Nephron (organoid): ENCODE data around the gene JARID2.

Source experiments
- H3K27ac Mint-ChIP-seq, 3 experiments: 2 replicates each; pipeline ENCODE4 v1.8.0; 2020; ENCODE audit warnings: mixed read lengths in 3 of 3, mild to moderate bottlenecking in 2 of 3, moderate library complexity in 1 of 3
- H3K27me3 Mint-ChIP-seq: 2 replicates; pipeline ENCODE4 v1.8.0; 2021; ENCODE audit warnings: low read depth, mild to moderate bottlenecking, moderate library complexity, mixed read lengths
- H3K36me3 Mint-ChIP-seq: 2 replicates; pipeline ENCODE4 v1.8.0; 2020; ENCODE audit warnings: low read depth, mixed read lengths
- H3K4me1 Mint-ChIP-seq: 2 replicates; pipeline ENCODE4 v1.8.0; 2020; ENCODE audit warnings: mixed read lengths
- H3K4me3 Mint-ChIP-seq, 3 experiments: 2 replicates each; pipeline ENCODE4 v1.8.0; 2020; ENCODE audit warnings: mild to moderate bottlenecking in 3 of 3, mixed read lengths in 3 of 3, moderate library complexity in 2 of 3
- H3K9me3 Mint-ChIP-seq: 2 replicates; pipeline ENCODE4 v1.8.0; 2020; ENCODE audit warnings: mixed read lengths
- CTCF ChIP-seq, 3 experiments: fragments of 200-600 bp; sonication (generic); IDR thresholded peaks; one replicate each; pipeline ENCODE4 v1.5.0; 2021; ENCODE audit warnings: antibody characterized with exemption in 3 of 3; ENCODE audit not compliant: unreplicated experiment in 3 of 3

Gene JARID2

GRCh38 chr6:15213838-15214400, 31.9 kb upstream of the JARID2 start:
- Mint-ChIP-seq H3K4me1 (peaks cover 5% of the 10 kb centered on the region), H3K4me3 (no peak overlapping the region), H3K27me3 (no peaks in the 10 kb centered on the region), H3K27ac (no peak overlapping the region), H3K36me3 (no peaks in the 10 kb centered on the region), H3K9me3 (peaks cover 11% of the 10 kb centered on the region)
- TF ChIP-seq CTCF (IDR thresholded peaks at IDR 0.05; ENCODE audit: unreplicated experiment in 3 of 3), result no peak

DNA sequence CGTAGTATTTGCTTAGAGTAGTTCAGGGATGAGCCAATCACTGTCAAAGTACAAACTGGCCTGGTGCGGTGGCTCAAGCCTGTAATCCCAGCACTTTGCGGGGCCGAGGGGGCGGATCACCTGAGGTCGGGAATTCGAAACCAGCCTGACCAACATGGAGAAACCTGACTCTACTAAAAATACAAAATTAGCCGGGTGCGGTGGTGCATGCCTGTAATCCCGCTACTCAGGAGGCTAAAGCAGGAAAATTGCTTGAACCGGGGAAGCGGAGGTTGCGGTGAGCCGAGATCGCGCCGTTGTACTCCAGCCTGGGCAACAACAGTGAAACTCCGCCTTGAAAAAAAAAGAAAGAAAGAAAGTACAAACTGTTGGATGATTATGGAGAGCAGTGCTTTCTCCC, 27.5 kb upstream of the JARID2 start:
- no peaks in the 10 kb centered on the region for H3K36me3 Mint-ChIP-seq
- TF ChIP-seq CTCF (IDR thresholded peaks at IDR 0.05; ENCODE audit: unreplicated experiment in 3 of 3), result no peak
- no peak overlapping the region for H3K27ac Mint-ChIP-seq
- peaks cover 5% of the 10 kb centered on the region for H3K4me1 Mint-ChIP-seq
- no peaks in the 10 kb centered on the region for H3K9me3 Mint-ChIP-seq
- peaks cover 7% of the 10 kb centered on the region for H3K27me3 Mint-ChIP-seq
- no peak overlapping the region for H3K4me3 Mint-ChIP-seq

DNA sequence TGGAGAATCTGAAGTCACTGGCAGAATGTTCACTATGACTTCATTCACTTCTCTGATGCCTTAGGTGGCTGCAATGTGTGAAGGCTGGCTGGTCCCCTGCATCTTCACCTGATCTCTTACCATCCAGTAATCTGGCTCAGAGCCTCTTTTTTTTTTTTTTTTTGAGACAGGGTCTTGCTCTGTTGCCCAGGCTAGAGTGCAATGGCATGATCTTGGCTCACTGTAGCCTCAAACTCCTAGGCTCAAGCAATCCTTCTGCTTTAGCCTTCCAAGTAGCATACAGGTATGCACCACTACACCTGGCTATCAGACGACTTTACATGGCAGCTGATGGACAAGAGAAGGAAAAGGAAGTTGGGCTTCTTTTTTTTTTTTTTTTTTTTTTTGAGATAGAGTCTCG, 25.8 kb upstream of the JARID2 start:
- Mint-ChIP-seq H3K27ac (no peak overlapping the region), H3K36me3 (no peaks in the 10 kb centered on the region), H3K4me1 (peaks cover 5% of the 10 kb centered on the region), H3K4me3 (no peak overlapping the region), H3K27me3 (peaks cover 13% of the 10 kb centered on the region), H3K9me3 (no peaks in the 10 kb centered on the region)
- no peak for TF ChIP-seq CTCF (IDR thresholded peaks at IDR 0.05; ENCODE audit: unreplicated experiment in 3 of 3)

DNA sequence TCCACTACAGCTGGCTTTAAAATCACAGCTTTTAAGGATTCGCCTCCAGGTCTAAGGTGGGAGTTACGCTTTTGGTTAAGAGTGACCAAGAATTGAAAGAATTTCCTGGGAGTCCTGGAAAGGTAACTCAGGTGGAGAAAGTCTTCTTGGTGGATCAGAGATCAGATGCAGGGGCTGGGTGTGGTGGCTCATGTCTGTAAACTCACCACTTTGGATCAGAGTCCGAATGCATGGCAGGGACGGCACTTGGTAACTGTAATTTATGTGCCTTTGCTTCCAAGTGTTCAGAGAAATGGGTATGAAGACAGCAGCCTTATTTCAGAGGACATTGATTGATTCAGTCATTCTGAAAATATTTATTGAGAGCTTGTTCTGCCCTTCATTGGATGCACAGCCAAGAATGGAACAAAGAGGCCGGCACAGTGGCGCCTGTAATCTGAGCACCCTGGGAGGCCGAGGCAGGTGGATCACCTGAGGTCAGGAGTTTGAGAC, 18.0 kb upstream of the JARID2 start:
- TF ChIP-seq CTCF (IDR thresholded peaks at IDR 0.05; ENCODE audit: unreplicated experiment in 3 of 3), result no peak
- no peaks in the 10 kb centered on the region for H3K4me1 Mint-ChIP-seq
- no peaks in the 10 kb centered on the region for H3K9me3 Mint-ChIP-seq
- H3K36me3 Mint-ChIP-seq, result no peaks in the 10 kb centered on the region
- H3K4me3 Mint-ChIP-seq, result no peak overlapping the region
- H3K27ac Mint-ChIP-seq, result no peak overlapping the region
- peaks cover 6% of the 10 kb centered on the region for H3K27me3 Mint-ChIP-seq

DNA sequence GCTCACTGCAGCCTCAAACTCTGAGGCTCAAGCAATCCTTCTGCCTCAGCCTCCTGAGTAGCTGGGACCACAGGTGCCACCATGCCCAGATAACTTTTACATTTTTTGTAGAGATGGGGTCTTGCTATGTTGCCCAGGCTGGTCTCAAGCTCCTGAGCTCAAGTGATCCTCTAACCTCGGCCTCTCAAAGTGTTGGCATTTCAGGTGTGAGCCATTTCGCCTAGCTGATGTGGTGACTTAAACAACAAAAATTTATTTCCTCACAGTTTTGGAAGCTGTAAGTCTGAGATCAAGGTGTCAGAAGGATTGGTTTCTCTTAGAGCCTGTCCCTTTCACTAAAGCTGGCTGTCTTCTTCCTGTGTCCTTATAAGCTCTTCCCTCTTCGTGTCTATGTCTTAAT, 15.0 kb upstream of the JARID2 start:
- Mint-ChIP-seq H3K4me1 (no peaks in the 10 kb centered on the region), H3K36me3 (no peaks in the 10 kb centered on the region), H3K27ac (no peak overlapping the region), H3K27me3 (peaks cover 3% of the 10 kb centered on the region), H3K4me3 (no peak overlapping the region), H3K9me3 (no peaks in the 10 kb centered on the region)
- no peak for TF ChIP-seq CTCF (IDR thresholded peaks at IDR 0.05; ENCODE audit: unreplicated experiment in 3 of 3)

DNA sequence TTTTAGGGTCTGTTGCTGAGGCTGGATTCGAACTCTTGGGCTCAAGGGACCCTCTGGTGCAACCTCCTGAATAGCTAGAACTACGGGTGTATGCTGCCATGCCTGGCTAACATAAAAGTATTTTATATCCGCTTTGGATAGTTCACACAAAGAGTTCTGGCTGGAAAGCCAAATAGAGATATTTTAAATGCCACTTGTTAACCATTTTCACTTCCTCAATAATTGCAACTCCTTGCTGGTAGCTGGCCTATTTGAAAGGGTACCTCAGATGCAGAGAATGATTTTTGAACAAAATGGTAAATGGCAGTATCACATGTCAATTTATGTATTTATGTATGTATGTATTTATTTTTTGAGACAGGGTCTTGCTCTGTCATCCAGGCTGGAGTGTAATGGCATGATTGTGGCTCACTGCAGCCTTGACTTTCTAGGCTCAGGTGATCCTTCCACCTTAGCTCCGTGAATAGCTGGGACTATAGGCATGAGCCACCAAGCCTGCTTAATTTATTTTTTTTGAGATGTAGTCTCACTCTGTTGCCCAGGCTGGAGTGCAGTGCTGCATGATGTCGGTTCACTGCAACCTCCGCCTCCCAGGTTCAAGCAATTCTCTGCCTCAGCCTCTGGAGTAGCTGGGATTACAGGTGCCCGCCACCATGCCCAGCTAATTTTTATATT, 12.9 kb upstream of the JARID2 start:
- Mint-ChIP-seq H3K4me1 (no peaks in the 10 kb centered on the region), H3K9me3 (no peaks in the 10 kb centered on the region), H3K4me3 (no peak overlapping the region), H3K36me3 (no peaks in the 10 kb centered on the region), H3K27ac (no peak overlapping the region), H3K27me3 (peaks cover 9% of the 10 kb centered on the region)
- TF ChIP-seq CTCF (IDR thresholded peaks at IDR 0.05; ENCODE audit: unreplicated experiment in 3 of 3), result no peak
